ENCODE measurements around the gene SDC4. TPM values are rescaled to one million over a fixed set of nuclear protein-coding genes. Genes with fewer than 3 reads are reported as not detected.

SDC4 gene
- total and polyA plus RNA-seq, 2 experiments from 2014 or later = 28.5 to 39.9 TPM

GRCh38 chr20:45347297-45347935, 808 bp downstream of the SDC4 start:
- Mint-ChIP-seq H3K27ac (peak overlapping the region; percentile 23; the same call in 1 of the 2 replicates), H3K9me3 (no peaks in the 10 kb centered on the region), H3K36me3 (ENCODE audit: low read depth) (no peaks in the 10 kb centered on the region), H3K4me1 (peaks cover 52% of the 10 kb centered on the region), H3K4me3 (peak overlapping the region; percentile 91), H3K27me3 (ENCODE audit: insufficient read depth, low read depth, poor library complexity) (peaks cover 13% of the 10 kb centered on the region)
- Histone ChIP-seq H3K27ac (ENCODE audit: low read depth) (no peak overlapping the region), H3K27me3 (ENCODE audit: insufficient read depth) (peaks cover 9% of the 10 kb centered on the region; the same call in 1 of the 2 replicates), H3K4me1 (ENCODE audit: insufficient read depth) (peaks cover 52% of the 10 kb centered on the region), H3K4me3 (peak overlapping the region; percentile 92), H3K4me2 (peak overlapping the region; percentile 98), H3K79me2 (replicated peaks; ENCODE audit: insufficient read depth) (peaks cover 53% of the 10 kb centered on the region), H4K20me1 (replicated peaks; ENCODE audit: insufficient read depth) (no peaks in the 10 kb centered on the region), H3K36me3 (ENCODE audit: insufficient read depth) (no peaks in the 10 kb centered on the region), H3F3A (replicated peaks; ENCODE audit: low read depth) (0 out of 2 replicates have a peak, but pooled peaks cover 5% of the 10 kb centered on the region), H3K9me2 (ENCODE audit: insufficient read depth) (no peaks in the 10 kb centered on the region), H2AFZ (0 out of 2 replicates have a peak overlapping the region, but pooled peaks have one; percentile 56)
- no peak for ATAC-seq
- TF ChIP-seq EZH2phosphoT487 (IDR thresholded peaks at IDR 0.05; ENCODE audit: unreplicated experiment) (no peak), STAT1 (IDR thresholded peaks at IDR 0.05; ENCODE audit: unreplicated experiment) (no peak), ZNF114 (CRISPR knock-in tag; IDR thresholded peaks at IDR 0.05) (no peak), ETS1 (IDR thresholded peaks at IDR 0.05) (no peak), EZH2 (IDR thresholded peaks at IDR 0.05; ENCODE audit: low read depth, unreplicated experiment) (no peak), CTCF (conservative IDR thresholded peaks at IDR 0.05; ENCODE audit: low read depth in 2 of 2) (no peak), ZNF462 (CRISPR knock-in tag; IDR thresholded peaks at IDR 0.05) (no peak), ZNF331 (CRISPR knock-in tag; IDR thresholded peaks at IDR 0.05; ENCODE audit: low read depth) (no peak), POLR2AphosphoS5 (IDR thresholded peaks at IDR 0.05; ENCODE audit: low read depth) (no peak), CREB1 (CRISPR knock-in tag; IDR thresholded peaks at IDR 0.05; ENCODE audit: low read depth) (no peak), REST (IDR thresholded peaks at IDR 0.05; ENCODE audit: unreplicated experiment) (no peak), NANOG (IDR thresholded peaks at IDR 0.05; ENCODE audit: borderline replicate concordance) (no peak), JUNB (IDR thresholded peaks at IDR 0.05; ENCODE audit: unreplicated experiment) (no peak)
- no peak for DNase-seq (ENCODE audit: low spot score)
